Measurements from ENCODE around the gene KCNJ13. TPM values are rescaled to one million over a fixed set of nuclear protein-coding genes. Genes with fewer than 3 reads are reported as not detected.
A peak's percentile ranks its signal among the peaks of the same experiment; 100 is the strongest.

KCNJ13 gene
- total RNA-seq, 2 experiments from 2014 or later, result not detected

GRCh38 chr2:232787806-232788205, 11.4 kb upstream of the KCNJ13 start:
- DNase-seq (no peak), ATAC-seq (no peak)
- Mint-ChIP-seq H3K36me3 (peaks cover 55% of the 10 kb centered on the region), H3K27ac (no peak overlapping the region), H3K9me3 (ENCODE audit: low read depth) (no peaks in the 10 kb centered on the region), H3K4me3 (no peak overlapping the region), H3K4me1 (peaks cover 7% of the 10 kb centered on the region), H3K27me3 (no peaks in the 10 kb centered on the region)
- CTCF ChIA-PET, result no interaction called here

DNA sequence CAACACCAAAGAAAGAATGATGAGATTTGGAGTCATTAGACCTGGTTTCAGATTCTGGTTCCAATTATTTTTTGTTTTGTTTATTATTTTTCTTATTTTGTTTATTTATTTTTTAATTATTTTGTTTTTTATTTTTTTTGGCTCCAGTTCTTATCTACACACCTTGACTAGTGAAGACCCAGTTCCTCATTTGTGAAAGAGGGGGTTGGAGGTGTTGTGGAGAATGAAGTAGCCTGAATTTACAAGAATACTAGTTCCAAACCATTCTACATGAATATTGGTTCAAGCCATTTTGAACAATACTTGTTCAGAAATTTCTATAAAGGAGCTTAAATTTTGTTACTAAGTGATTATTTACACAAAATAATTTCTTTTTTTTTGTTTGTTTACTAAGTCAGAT, 6.9 kb upstream of the KCNJ13 start:
- no peak for ATAC-seq
- H3K27me3 Mint-ChIP-seq, result no peaks in the 10 kb centered on the region
- peaks cover 39% of the 10 kb centered on the region for H3K36me3 Mint-ChIP-seq
- no peak for DNase-seq
- peaks cover 16% of the 10 kb centered on the region for H3K4me1 Mint-ChIP-seq
- H3K4me3 Mint-ChIP-seq, result no peak overlapping the region
- CTCF ChIA-PET, result interaction anchor here (1.0 to 1.6 kb wide), 3 partner anchors 8 to 12 kb away, joined by 3 to 5 read pairs (median 4); no protein-coding TSS in a partner anchor
- no peak overlapping the region for H3K27ac Mint-ChIP-seq
- H3K9me3 Mint-ChIP-seq (ENCODE audit: low read depth), result no peaks in the 10 kb centered on the region

GRCh38 chr2:232781765-232782164, 5.4 kb upstream of the KCNJ13 start:
- H3K27ac Mint-ChIP-seq, result peak overlapping the region; percentile 76

DNA sequence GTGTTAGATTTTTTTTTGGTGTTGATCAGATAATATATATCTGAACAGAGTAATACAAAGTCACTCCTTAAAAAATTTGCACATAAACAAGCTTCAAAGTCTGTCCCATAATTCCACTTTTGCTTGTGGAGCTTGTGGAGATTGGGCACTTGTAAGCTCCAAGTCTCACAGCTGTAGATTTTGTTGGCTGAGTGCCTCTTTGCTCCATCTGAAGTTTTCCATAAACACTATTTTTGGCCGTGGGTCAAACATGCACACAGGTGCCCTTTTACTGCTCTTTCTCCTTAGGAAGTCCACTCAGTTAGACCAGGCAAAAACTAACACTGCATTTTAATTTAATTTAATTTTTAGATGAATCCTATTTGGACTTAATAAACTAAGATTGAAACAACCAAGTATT, 3.6 kb upstream of the KCNJ13 start:
- Mint-ChIP-seq H3K4me1 (peaks cover 12% of the 10 kb centered on the region), H3K27ac (no peak overlapping the region), H3K27me3 (no peaks in the 10 kb centered on the region), H3K9me3 (ENCODE audit: low read depth) (no peaks in the 10 kb centered on the region), H3K36me3 (peaks cover 23% of the 10 kb centered on the region), H3K4me3 (no peak overlapping the region)
- ATAC-seq (no peak), DNase-seq (no peak)
- CTCF ChIA-PET, result interaction anchor here (1.0 kb wide), 1 partner anchor 49 kb away, joined by 3 read pairs; no protein-coding TSS in a partner anchor

More at GRCh38 chr2:232781765-232782164, 5.4 kb upstream of the KCNJ13 start:
- Mint-ChIP-seq H3K27me3 (no peaks in the 10 kb centered on the region), H3K4me1 (peaks cover 12% of the 10 kb centered on the region), H3K9me3 (ENCODE audit: low read depth) (no peaks in the 10 kb centered on the region), H3K36me3 (peaks cover 31% of the 10 kb centered on the region), H3K4me3 (no peak overlapping the region)
- peak; percentile 72 for DNase-seq
- ATAC-seq, result peak; percentile 98
- CTCF ChIA-PET, result no interaction called here

- Mint-ChIP-seq H3K4me3 (no peak overlapping the region), H3K9me3 (ENCODE audit: low read depth) (no peaks in the 10 kb centered on the region), H3K27me3 (no peaks in the 10 kb centered on the region), H3K27ac (no peak overlapping the region), H3K36me3 (peaks cover 18% of the 10 kb centered on the region), H3K4me1 (peaks cover 9% of the 10 kb centered on the region)
- no peak for ATAC-seq
- no peak for DNase-seq
- CTCF ChIA-PET, result interaction anchor here (1.0 kb wide), 1 partner anchor 49 kb away, joined by 3 read pairs; no protein-coding TSS in a partner anchor
These were observed 3.1 kb upstream of the KCNJ13 start for GRCh38 chr2:232779465-232779864.

- DNase-seq (no peak), ATAC-seq (no peak)
- Mint-ChIP-seq H3K4me3 (no peak overlapping the region), H3K9me3 (ENCODE audit: low read depth) (no peaks in the 10 kb centered on the region), H3K27ac (no peak overlapping the region), H3K36me3 (peaks cover 13% of the 10 kb centered on the region), H3K4me1 (peaks cover 20% of the 10 kb centered on the region), H3K27me3 (no peaks in the 10 kb centered on the region)
- CTCF ChIA-PET, result no interaction called here
These were observed 911 bp upstream of the KCNJ13 start for GRCh38 chr2:232777276-232777675.

DNA sequence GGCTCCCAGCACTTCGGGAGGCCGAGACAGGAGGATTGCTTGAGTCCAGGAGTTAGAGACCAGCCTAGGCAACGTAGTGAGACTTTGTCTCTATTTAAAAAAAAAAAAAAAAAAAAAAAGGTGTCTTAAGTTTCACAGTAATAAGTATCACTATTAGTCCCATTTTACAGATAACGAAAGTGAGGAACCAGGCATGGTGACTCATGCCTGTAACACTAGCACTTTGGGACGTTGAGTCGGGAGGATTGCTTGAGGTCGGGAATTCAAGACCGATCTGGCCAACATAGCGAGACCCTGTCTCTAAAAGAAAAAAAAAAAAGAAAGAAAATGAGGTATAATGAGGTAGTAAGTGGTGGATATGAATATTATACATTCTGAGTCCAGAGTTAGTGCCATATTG, 2.5 kb downstream of the KCNJ13 start:
- ATAC-seq (no peak), DNase-seq (no peak)
- peaks cover 14% of the 10 kb centered on the region for H3K36me3 Mint-ChIP-seq
- H3K27ac Mint-ChIP-seq, result no peak overlapping the region
- no peaks in the 10 kb centered on the region for H3K27me3 Mint-ChIP-seq
- H3K9me3 Mint-ChIP-seq (ENCODE audit: low read depth), result no peaks in the 10 kb centered on the region
- peaks cover 18% of the 10 kb centered on the region for H3K4me1 Mint-ChIP-seq
- CTCF ChIA-PET, result interaction anchor here (0.7 to 1.3 kb wide), 2 partner anchors 162 to 1172 kb away, joined by 4 to 8 read pairs; no protein-coding TSS in a partner anchor
- no peak overlapping the region for H3K4me3 Mint-ChIP-seq

GRCh38 chr2:232772531-232772930, 3.8 kb downstream of the KCNJ13 start:
- peak; percentile 86 for ATAC-seq
- Mint-ChIP-seq H3K9me3 (ENCODE audit: low read depth) (no peaks in the 10 kb centered on the region), H3K27ac (peak overlapping the region; percentile 74), H3K4me3 (no peak overlapping the region), H3K4me1 (peaks cover 18% of the 10 kb centered on the region), H3K27me3 (no peaks in the 10 kb centered on the region), H3K36me3 (peaks cover 20% of the 10 kb centered on the region)
- peak; percentile 49 for DNase-seq
- CTCF ChIA-PET, result interaction anchor here (0.9 to 1.5 kb wide), 3 partner anchors 11 to 288 kb away, joined by 4 to 8 read pairs (median 4); partner anchors contain the start of gene INPP5D

DNA sequence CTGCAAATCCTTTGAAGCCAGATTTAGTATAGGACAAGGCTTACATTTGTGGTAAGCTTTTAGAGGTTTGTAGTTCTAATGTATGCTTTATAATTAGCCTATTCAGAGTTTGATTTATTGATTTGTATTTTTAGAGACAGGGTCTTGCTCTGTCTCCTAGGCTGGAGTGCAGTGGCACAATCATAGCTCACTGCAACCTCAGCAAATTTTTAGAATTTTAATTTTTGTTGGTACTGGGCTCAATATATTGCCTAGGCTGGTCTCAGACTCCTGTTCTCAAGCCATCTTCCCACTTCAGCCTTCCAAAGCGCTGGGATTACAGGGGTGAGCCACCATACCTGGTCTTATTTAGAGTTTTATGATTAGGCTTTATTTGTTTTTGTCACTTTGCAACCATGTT, 4.5 kb downstream of the KCNJ13 start:
- CTCF ChIA-PET, result interaction anchor here (0.6 to 1.5 kb wide), 3 partner anchors 12 to 129 kb away, joined by 3 to 4 read pairs (median 3); no protein-coding TSS in a partner anchor
- Mint-ChIP-seq H3K4me1 (peaks cover 18% of the 10 kb centered on the region), H3K27ac (peak overlapping the region; percentile 11), H3K27me3 (no peaks in the 10 kb centered on the region), H3K9me3 (ENCODE audit: low read depth) (no peaks in the 10 kb centered on the region), H3K36me3 (peaks cover 20% of the 10 kb centered on the region), H3K4me3 (no peak overlapping the region)
- ATAC-seq, result no peak
- no peak for DNase-seq

- H3K27ac Mint-ChIP-seq, result no peak overlapping the region
- CTCF ChIA-PET, result interaction anchor here (1.0 kb wide), 1 partner anchor 8 kb away, joined by 3 read pairs; no protein-coding TSS in a partner anchor
- peaks cover 23% of the 10 kb centered on the region for H3K36me3 Mint-ChIP-seq
- no peaks in the 10 kb centered on the region for H3K9me3 Mint-ChIP-seq (ENCODE audit: low read depth)
- no peak overlapping the region for H3K4me3 Mint-ChIP-seq
- DNase-seq (no peak), ATAC-seq (no peak)
- peaks cover 26% of the 10 kb centered on the region for H3K4me1 Mint-ChIP-seq
- no peaks in the 10 kb centered on the region for H3K27me3 Mint-ChIP-seq
These were observed 6.2 kb downstream of the KCNJ13 start for GRCh38 chr2:232770207-232770606.

DNA sequence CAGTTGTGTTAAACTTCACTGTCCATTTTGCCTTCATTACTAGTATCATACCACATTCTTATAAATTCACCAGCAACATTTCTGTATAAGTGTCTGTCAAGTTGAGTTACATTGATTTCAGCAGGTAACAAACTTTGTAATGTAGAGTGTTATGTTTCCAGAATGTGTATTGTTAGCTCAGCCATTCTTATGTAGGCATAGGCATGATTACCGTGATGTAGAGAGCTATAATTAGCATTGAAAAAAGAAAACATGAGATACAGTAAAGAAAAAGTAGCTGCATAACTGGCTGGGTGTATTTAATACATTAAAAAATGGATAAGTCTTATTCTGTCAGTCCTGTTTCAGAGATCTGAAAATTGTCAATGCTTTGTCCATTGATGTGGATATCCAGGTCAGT, 8.5 kb downstream of the KCNJ13 start:
- CTCF ChIA-PET, result interaction anchor here (1.0 kb wide), 1 partner anchor 41 kb away, joined by 3 read pairs; no protein-coding TSS in a partner anchor
- Mint-ChIP-seq H3K27ac (no peak overlapping the region), H3K9me3 (ENCODE audit: low read depth) (no peaks in the 10 kb centered on the region), H3K27me3 (no peaks in the 10 kb centered on the region), H3K4me1 (peaks cover 21% of the 10 kb centered on the region), H3K36me3 (peaks cover 31% of the 10 kb centered on the region), H3K4me3 (no peak overlapping the region)
- no peak for ATAC-seq
- DNase-seq, result no peak

- H3K4me1 Mint-ChIP-seq, result peaks cover 20% of the 10 kb centered on the region
- H3K27me3 Mint-ChIP-seq, result no peaks in the 10 kb centered on the region
- no peak overlapping the region for H3K4me3 Mint-ChIP-seq
- H3K9me3 Mint-ChIP-seq (ENCODE audit: low read depth), result no peaks in the 10 kb centered on the region
- H3K27ac Mint-ChIP-seq, result no peak overlapping the region
- CTCF ChIA-PET, result interaction anchor here (0.7 kb wide), 1 partner anchor 9 kb away, joined by 3 read pairs; no protein-coding TSS in a partner anchor
- peaks cover 29% of the 10 kb centered on the region for H3K36me3 Mint-ChIP-seq
- DNase-seq (peak; percentile 57), ATAC-seq (peak; percentile 39)
These were observed 15.0 kb downstream of the KCNJ13 start for GRCh38 chr2:232761301-232761907.

DNA sequence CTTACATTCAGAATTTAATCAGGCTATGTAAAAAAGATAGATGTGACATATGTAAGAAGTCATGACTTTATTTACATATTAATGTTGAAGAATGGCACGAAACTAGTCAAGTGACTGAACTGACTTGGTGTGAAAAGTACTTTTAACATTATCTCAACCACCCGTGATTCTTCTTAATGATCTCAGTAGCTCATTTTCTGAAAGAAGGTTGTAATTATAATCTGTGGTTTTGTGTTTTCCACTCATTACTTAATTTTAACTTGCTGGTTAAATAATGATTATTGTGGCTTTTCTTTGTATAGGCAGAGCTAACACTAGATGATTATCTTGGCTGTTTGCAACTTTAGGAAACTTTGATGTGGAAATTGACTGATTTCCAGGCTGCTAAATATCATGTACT, 18.5 kb downstream of the KCNJ13 start:
- CTCF ChIA-PET, result interaction anchor here (0.6 to 1.5 kb wide), 2 partner anchors 17 to 281 kb away, joined by 3 read pairs; no protein-coding TSS in a partner anchor
- Mint-ChIP-seq H3K36me3 (peaks cover 25% of the 10 kb centered on the region), H3K9me3 (ENCODE audit: low read depth) (no peaks in the 10 kb centered on the region), H3K27me3 (no peaks in the 10 kb centered on the region), H3K4me3 (no peak overlapping the region), H3K27ac (no peak overlapping the region), H3K4me1 (peaks cover 15% of the 10 kb centered on the region)
- ATAC-seq (no peak), DNase-seq (no peak)

GRCh38 chr2:232750135-232750671, 26.2 kb downstream of the KCNJ13 start:
- peaks cover 17% of the 10 kb centered on the region for H3K4me1 Mint-ChIP-seq
- CTCF ChIA-PET, result interaction anchor here (1.0 kb wide), 1 partner anchor 28 kb away, joined by 3 read pairs; no protein-coding TSS in a partner anchor
- no peak overlapping the region for H3K4me3 Mint-ChIP-seq
- ATAC-seq (no peak), DNase-seq (no peak)
- no peak overlapping the region for H3K27ac Mint-ChIP-seq
- H3K36me3 Mint-ChIP-seq, result peaks cover 26% of the 10 kb centered on the region
- no peaks in the 10 kb centered on the region for H3K9me3 Mint-ChIP-seq (ENCODE audit: low read depth)
- no peaks in the 10 kb centered on the region for H3K27me3 Mint-ChIP-seq
